ENCODE data around the gene MAN1A2.

GRCh38 chr1:117566556-117566955 is 199.3 kb downstream of the MAN1A2 start:
- TF ChIP-seq EZH2 (IDR thresholded peaks at IDR 0.05; ENCODE audit: insufficient read depth, poor library complexity, severe bottlenecking), result no peak
- no peak for TF ChIP-seq EZH2phosphoT487 (IDR thresholded peaks at IDR 0.05; ENCODE audit: insufficient read depth, low read depth)
